GM12891 (cell line): ENCODE results near the gene LRRIQ4.

ENCODE experiments used
- PAX5 ChIP-seq: IDR thresholded peaks from 2 replicates; pipeline ENCODE4 v1.6.1; 2011; ENCODE audit warnings: low read length, moderate library complexity, mild to moderate bottlenecking; ENCODE audit not compliant: insufficient read depth, severe bottlenecking
- POLR2A ChIP-seq: IDR thresholded peaks from 2 replicates; pipeline ENCODE4 v1.6.1; 2011; ENCODE audit warnings: low read depth, low read length, control low read depth
- POLR2AphosphoS5 ChIP-seq: IDR thresholded peaks from 2 replicates; pipeline ENCODE4 v1.6.1; 2011; ENCODE audit warnings: low read depth, low read length, control low read depth
- POU2F2 ChIP-seq: IDR thresholded peaks from 2 replicates; pipeline ENCODE4 v1.6.1; 2011; ENCODE audit warnings: low read depth, mild to moderate bottlenecking, control low read depth, low read length, moderate library complexity
- SPI1 ChIP-seq: IDR thresholded peaks from 2 replicates; pipeline ENCODE4 v1.6.1; 2011; ENCODE audit warnings: low read depth, low read length, control low read depth
- TAF1 ChIP-seq: IDR thresholded peaks from 2 replicates; pipeline ENCODE4 v1.6.1; 2011; ENCODE audit warnings: low read depth, low read length, control low read depth

GRCh38 chr3:169838511-169839030 is 25.9 kb downstream of the LRRIQ4 start:
- TF ChIP-seq POLR2AphosphoS5 (no peak), POLR2A (no peak), TAF1 (no peak), SPI1 (no peak), POU2F2 (no peak), PAX5 (no peak)
